GM23338 (cell line): Measurements from ENCODE around the gene RSBN1L.

Experiments used
- TF ChIP-seq, protein P1 (sequence below): IDR thresholded peaks from one replicate; pipeline ENCODE4 v1.6.1; 2018; ENCODE audit warnings: antibody characterized with exemption; ENCODE audit not compliant: unreplicated experiment
- TF ChIP-seq, protein P2 (sequence below), 2 experiments: fragments of 200-600 bp in 1 of 2; sonication (generic) in 1 of 2; conservative IDR thresholded peaks; 2 replicates each; pipeline versions ENCODE4 v1.5.1 to v1.6.1; 2016 to 2017; ENCODE audit warnings: antibody characterized with exemption in 2 of 2, low read depth in 2 of 2, mild to moderate bottlenecking in 2 of 2, moderate library complexity in 1 of 2

DNA sequence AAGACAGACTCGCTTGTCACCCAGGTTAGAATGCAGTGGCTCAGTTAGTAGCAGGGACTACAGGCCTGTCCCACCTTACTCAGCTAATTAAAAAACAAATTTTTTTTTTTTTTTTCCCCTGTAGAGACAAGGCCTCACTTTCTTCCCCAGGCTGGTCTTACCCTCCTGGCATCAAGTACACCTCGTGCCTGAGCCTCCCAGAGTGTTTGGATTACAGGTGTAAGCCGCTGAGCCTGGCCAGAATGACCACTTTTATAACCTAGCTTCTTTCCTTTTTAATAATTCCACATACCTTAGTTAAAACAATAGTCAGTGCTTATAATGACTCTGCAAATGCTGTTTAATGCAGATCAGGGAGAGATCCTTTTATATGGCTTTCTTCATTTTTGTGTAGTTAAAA lies 31.3 kb downstream of the RSBN1L start:
- TF ChIP-seq, protein P1, sequence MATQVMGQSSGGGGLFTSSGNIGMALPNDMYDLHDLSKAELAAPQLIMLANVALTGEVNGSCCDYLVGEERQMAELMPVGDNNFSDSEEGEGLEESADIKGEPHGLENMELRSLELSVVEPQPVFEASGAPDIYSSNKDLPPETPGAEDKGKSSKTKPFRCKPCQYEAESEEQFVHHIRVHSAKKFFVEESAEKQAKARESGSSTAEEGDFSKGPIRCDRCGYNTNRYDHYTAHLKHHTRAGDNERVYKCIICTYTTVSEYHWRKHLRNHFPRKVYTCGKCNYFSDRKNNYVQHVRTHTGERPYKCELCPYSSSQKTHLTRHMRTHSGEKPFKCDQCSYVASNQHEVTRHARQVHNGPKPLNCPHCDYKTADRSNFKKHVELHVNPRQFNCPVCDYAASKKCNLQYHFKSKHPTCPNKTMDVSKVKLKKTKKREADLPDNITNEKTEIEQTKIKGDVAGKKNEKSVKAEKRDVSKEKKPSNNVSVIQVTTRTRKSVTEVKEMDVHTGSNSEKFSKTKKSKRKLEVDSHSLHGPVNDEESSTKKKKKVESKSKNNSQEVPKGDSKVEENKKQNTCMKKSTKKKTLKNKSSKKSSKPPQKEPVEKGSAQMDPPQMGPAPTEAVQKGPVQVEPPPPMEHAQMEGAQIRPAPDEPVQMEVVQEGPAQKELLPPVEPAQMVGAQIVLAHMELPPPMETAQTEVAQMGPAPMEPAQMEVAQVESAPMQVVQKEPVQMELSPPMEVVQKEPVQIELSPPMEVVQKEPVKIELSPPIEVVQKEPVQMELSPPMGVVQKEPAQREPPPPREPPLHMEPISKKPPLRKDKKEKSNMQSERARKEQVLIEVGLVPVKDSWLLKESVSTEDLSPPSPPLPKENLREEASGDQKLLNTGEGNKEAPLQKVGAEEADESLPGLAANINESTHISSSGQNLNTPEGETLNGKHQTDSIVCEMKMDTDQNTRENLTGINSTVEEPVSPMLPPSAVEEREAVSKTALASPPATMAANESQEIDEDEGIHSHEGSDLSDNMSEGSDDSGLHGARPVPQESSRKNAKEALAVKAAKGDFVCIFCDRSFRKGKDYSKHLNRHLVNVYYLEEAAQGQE = no peak
- TF ChIP-seq, protein P2, sequence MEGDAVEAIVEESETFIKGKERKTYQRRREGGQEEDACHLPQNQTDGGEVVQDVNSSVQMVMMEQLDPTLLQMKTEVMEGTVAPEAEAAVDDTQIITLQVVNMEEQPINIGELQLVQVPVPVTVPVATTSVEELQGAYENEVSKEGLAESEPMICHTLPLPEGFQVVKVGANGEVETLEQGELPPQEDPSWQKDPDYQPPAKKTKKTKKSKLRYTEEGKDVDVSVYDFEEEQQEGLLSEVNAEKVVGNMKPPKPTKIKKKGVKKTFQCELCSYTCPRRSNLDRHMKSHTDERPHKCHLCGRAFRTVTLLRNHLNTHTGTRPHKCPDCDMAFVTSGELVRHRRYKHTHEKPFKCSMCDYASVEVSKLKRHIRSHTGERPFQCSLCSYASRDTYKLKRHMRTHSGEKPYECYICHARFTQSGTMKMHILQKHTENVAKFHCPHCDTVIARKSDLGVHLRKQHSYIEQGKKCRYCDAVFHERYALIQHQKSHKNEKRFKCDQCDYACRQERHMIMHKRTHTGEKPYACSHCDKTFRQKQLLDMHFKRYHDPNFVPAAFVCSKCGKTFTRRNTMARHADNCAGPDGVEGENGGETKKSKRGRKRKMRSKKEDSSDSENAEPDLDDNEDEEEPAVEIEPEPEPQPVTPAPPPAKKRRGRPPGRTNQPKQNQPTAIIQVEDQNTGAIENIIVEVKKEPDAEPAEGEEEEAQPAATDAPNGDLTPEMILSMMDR (conservative IDR thresholded peaks at IDR 0.05; ENCODE audit: low read depth in 2 of 2) = no peak
